ENCODE measurements around the gene VPS33A.

DNA sequence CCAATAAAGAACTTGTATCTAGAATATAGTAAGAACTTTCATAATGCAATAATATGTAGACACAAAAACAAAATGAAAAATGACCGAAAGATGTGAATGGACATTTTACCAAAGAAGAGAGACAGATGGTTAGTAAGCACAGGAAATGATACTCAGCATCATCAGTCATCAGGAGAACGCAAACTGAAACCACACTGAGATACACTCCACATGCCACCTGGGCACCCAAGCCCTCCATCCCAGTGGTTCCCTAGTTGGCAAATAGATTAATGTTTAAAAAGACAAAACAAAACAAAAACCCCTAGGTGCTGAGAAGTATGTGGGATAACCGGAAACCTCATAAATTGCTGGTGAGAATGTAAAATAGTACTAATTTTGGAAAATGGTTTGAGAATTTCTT is 26.8 kb upstream of the VPS33A start:
- TF ChIP-seq CTCF (IDR thresholded peaks at IDR 0.05) (no peak), POLR2A (IDR thresholded peaks at IDR 0.05) (no peak), EP300 (IDR thresholded peaks at IDR 0.05) (no peak), POLR2AphosphoS5 (IDR thresholded peaks at IDR 0.05) (no peak)
